ENCODE measurements around the gene HLX. TPM values are rescaled to one million over a fixed set of nuclear protein-coding genes. Genes with fewer than 3 reads are reported as not detected.

The HLX gene
- polyA plus RNA-seq, 1 of the 3 experiments (the other 2 are of a cell fraction): 21.4 TPM

- no peaks in the 10 kb centered on the region for H3K9me3 ChIP-seq
- H3K9ac ChIP-seq: no peak overlapping the region
- no peaks in the 10 kb centered on the region; a peak in 1 of 4 replicates for H3K4me1 ChIP-seq (ENCODE audit: control insufficient read depth in 1 of 2, insufficient read depth in 2 of 2, low read depth in 1 of 2, low read length in 1 of 2)
- no peak overlapping the region for H3K4me2 ChIP-seq
- H3K27ac ChIP-seq (ENCODE audit: low read depth in 2 of 2, low read length in 1 of 2): no peak overlapping the region
- no peak for DNase-seq
- peaks cover 0 to 15% of the 10 kb centered on the region in 2 experiments for H3K36me3 ChIP-seq (replicated peaks in 1 of 2; ENCODE audit: control insufficient read depth in 1 of 2, insufficient read depth in 2 of 2, low read length in 1 of 2)
- H3K79me2 ChIP-seq (ENCODE audit: insufficient read depth): no peaks in the 10 kb centered on the region
- TF ChIP-seq RAD21 (IDR thresholded peaks at IDR 0.05; ENCODE audit: low read length) (no peak), IRF3 (IDR thresholded peaks at IDR 0.05; ENCODE audit: low read depth, low read length) (no peak), TAF1 (IDR thresholded peaks at IDR 0.05; ENCODE audit: borderline replicate concordance, low read depth, low read length) (no peak), RFX5 (IDR thresholded peaks at IDR 0.05; ENCODE audit: low read length) (no peak), MXI1 (IDR thresholded peaks at IDR 0.05; ENCODE audit: low read depth, low read length) (no peak)
- POLR2A ChIA-PET: no interaction called here
- H2AFZ ChIP-seq (ENCODE audit: low read depth): no peak overlapping the region
- H3K4me3 ChIP-seq (ENCODE audit: low read depth in 2 of 2, low read length in 1 of 2): no peak overlapping the region
- CTCF ChIA-PET: interaction anchor here (1.3 to 1.8 kb wide), 2 partner anchors 11 to 314 kb away, joined by 4 to 7 read pairs; no protein-coding TSS in a partner anchor
- H4K20me1 ChIP-seq (ENCODE audit: insufficient read depth): no peaks in the 10 kb centered on the region
- H3K9me2 ChIP-seq: no peaks in the 10 kb centered on the region
- H3K27me3 ChIP-seq (ENCODE audit: insufficient read depth): no peaks in the 10 kb centered on the region
- WGBS (ENCODE audit: low lambda C conversion rate): 85% methylated on average over 10 of the region's 15 CpGs
- no peaks in the 10 kb centered on the region for H3F3A ChIP-seq (replicated peaks; ENCODE audit: insufficient read depth)
These were observed 10.6 kb downstream of the HLX start for GRCh38 chr1:220889848-220890287.

- H3F3A ChIP-seq (replicated peaks; ENCODE audit: insufficient read depth): no peaks in the 10 kb centered on the region
- H3K27me3 ChIP-seq (ENCODE audit: insufficient read depth): no peaks in the 10 kb centered on the region
- DNase-seq: no peak
- H3K9ac ChIP-seq: no peak overlapping the region
- H3K36me3 ChIP-seq (replicated peaks in 1 of 2; ENCODE audit: control insufficient read depth in 1 of 2, insufficient read depth in 2 of 2, low read length in 1 of 2): peaks cover 0 to 8% of the 10 kb centered on the region in 2 experiments
- 76% methylated on average over 1 of the region's 1 CpG for WGBS (ENCODE audit: low lambda C conversion rate)
- no peaks in the 10 kb centered on the region for H3K79me2 ChIP-seq (ENCODE audit: insufficient read depth)
- no peak overlapping the region for H3K4me2 ChIP-seq
- no peak overlapping the region for H3K4me3 ChIP-seq (ENCODE audit: low read depth in 2 of 2, low read length in 1 of 2)
- no peaks in the 10 kb centered on the region for H3K9me2 ChIP-seq
- H4K20me1 ChIP-seq (ENCODE audit: insufficient read depth): no peaks in the 10 kb centered on the region
- no peaks in the 10 kb centered on the region for H3K9me3 ChIP-seq
- H2AFZ ChIP-seq (ENCODE audit: low read depth): no peak overlapping the region
- TF ChIP-seq TCF12 (IDR thresholded peaks at IDR 0.05) (no peak), MXI1 (IDR thresholded peaks at IDR 0.05; ENCODE audit: low read depth, low read length) (no peak), GATA2 (CRISPR knock-in tag; IDR thresholded peaks at IDR 0.05) (no peak), GABPA (IDR thresholded peaks at IDR 0.05; ENCODE audit: low read depth) (no peak), RCOR1 (IDR thresholded peaks at IDR 0.05; ENCODE audit: low read length) (no peak), EZH2phosphoT487 (IDR thresholded peaks at IDR 0.05; ENCODE audit: borderline replicate concordance, low read depth) (no peak), IRF3 (IDR thresholded peaks at IDR 0.05; ENCODE audit: low read depth, low read length) (no peak), MAX (IDR thresholded peaks at IDR 0.05; ENCODE audit: low read depth) (no peak), SIN3A (IDR thresholded peaks at IDR 0.05; ENCODE audit: borderline replicate concordance, low read depth, low read length) (no peak), RAD21 (IDR thresholded peaks at IDR 0.05; ENCODE audit: low read length) (no peak), RXRA (IDR thresholded peaks at IDR 0.05; ENCODE audit: borderline replicate concordance, low read depth) (no peak), RFX5 (IDR thresholded peaks at IDR 0.05; ENCODE audit: low read length) (no peak), PBX3 (IDR thresholded peaks at IDR 0.05) (no peak), ZBTB33 (IDR thresholded peaks at IDR 0.05; ENCODE audit: borderline replicate concordance, low read depth) (no peak), USF2 (IDR thresholded peaks at IDR 0.05; ENCODE audit: borderline replicate concordance, low read depth, low read length) (no peak), SMC3 (IDR thresholded peaks at IDR 0.05; ENCODE audit: low read depth, low read length) (no peak), FOXJ3 (CRISPR knock-in tag; IDR thresholded peaks at IDR 0.05) (no peak)
- H3K27ac ChIP-seq (ENCODE audit: low read depth in 2 of 2, low read length in 1 of 2): no peak overlapping the region
- CTCF ChIA-PET: no interaction called here
- POLR2A ChIA-PET: no interaction called here
- no peaks in the 10 kb centered on the region; a peak in 1 of 4 replicates for H3K4me1 ChIP-seq (ENCODE audit: control insufficient read depth in 1 of 2, insufficient read depth in 2 of 2, low read depth in 1 of 2, low read length in 1 of 2)
These were observed 11.4 kb downstream of the HLX start for GRCh38 chr1:220890602-220891001.

All from SK-N-SH (cell line).